ENCODE data around the gene CHST11. TPM values are rescaled to one million over a fixed set of nuclear protein-coding genes. Genes with fewer than 3 reads are reported as not detected.

The CHST11 gene
- total RNA-seq, 1 experiment from 2014 or later: 0.25 TPM

DNA sequence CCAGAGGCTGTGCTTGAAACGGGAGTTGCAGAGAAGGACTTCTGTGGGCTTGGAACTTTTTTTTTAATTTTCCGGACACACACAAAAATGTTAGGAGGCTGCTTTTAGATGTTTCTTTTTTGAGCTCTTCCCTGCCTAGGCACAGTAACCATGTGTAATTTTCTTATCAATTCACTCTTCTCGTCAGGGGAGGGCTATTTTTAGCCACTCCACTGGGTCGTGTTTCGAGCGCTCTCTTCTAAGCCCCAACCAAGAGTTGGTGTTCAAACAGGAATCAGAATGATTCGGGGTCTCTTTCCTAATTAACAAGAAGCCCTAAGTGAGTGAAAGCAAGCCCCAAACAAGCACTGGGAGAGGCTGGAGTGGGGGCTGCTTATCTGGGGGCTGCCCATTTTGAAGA lies 162.6 kb downstream of the CHST11 start:
- no peaks in the 10 kb centered on the region for H3K9me3 ChIP-seq
- no peaks in the 10 kb centered on the region for H3K4me1 Mint-ChIP-seq (ENCODE audit: low read depth, unreplicated experiment)
- H3K4me3 Mint-ChIP-seq (ENCODE audit: unreplicated experiment): no peak overlapping the region
- no peaks in the 10 kb centered on the region for H3K27me3 ChIP-seq (replicated peaks; ENCODE audit: control insufficient read depth, insufficient read depth, low read length)
- BruUV-seq (replicated peaks): no TSS peak
- no peaks in the 10 kb centered on the region for H3K9me3 Mint-ChIP-seq (ENCODE audit: unreplicated experiment)
- ChIA-PET CTCF (no interaction called here), POLR2A (no interaction called here)
- TF ChIP-seq, protein P1, sequence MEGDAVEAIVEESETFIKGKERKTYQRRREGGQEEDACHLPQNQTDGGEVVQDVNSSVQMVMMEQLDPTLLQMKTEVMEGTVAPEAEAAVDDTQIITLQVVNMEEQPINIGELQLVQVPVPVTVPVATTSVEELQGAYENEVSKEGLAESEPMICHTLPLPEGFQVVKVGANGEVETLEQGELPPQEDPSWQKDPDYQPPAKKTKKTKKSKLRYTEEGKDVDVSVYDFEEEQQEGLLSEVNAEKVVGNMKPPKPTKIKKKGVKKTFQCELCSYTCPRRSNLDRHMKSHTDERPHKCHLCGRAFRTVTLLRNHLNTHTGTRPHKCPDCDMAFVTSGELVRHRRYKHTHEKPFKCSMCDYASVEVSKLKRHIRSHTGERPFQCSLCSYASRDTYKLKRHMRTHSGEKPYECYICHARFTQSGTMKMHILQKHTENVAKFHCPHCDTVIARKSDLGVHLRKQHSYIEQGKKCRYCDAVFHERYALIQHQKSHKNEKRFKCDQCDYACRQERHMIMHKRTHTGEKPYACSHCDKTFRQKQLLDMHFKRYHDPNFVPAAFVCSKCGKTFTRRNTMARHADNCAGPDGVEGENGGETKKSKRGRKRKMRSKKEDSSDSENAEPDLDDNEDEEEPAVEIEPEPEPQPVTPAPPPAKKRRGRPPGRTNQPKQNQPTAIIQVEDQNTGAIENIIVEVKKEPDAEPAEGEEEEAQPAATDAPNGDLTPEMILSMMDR (IDR thresholded peaks at IDR 0.05; ENCODE audit: insufficient read depth in 1 of 2, low read depth in 1 of 2, low read length in 1 of 2, severe bottlenecking in 1 of 2, unreplicated experiment in 1 of 2): no peak
- H3K27me3 Mint-ChIP-seq (ENCODE audit: insufficient read depth, unreplicated experiment): peaks cover 5% of the 10 kb centered on the region
- H3K36me3 ChIP-seq (ENCODE audit: control insufficient read depth, insufficient read depth, low read length): no peaks in the 10 kb centered on the region
- intact Hi-C loops (cut with micrococcal nuclease; ENCODE audit: unreplicated experiment): no loop called here
- no peak for DNase-seq
- no peaks in the 10 kb centered on the region for H3K36me3 Mint-ChIP-seq (ENCODE audit: insufficient read depth, unreplicated experiment)
- H3K4me3 ChIP-seq (ENCODE audit: low read depth, low read length): no peak overlapping the region
- H3K27ac Mint-ChIP-seq (ENCODE audit: unreplicated experiment): no peak overlapping the region
- no peaks in the 10 kb centered on the region for H3K4me1 ChIP-seq

DNA sequence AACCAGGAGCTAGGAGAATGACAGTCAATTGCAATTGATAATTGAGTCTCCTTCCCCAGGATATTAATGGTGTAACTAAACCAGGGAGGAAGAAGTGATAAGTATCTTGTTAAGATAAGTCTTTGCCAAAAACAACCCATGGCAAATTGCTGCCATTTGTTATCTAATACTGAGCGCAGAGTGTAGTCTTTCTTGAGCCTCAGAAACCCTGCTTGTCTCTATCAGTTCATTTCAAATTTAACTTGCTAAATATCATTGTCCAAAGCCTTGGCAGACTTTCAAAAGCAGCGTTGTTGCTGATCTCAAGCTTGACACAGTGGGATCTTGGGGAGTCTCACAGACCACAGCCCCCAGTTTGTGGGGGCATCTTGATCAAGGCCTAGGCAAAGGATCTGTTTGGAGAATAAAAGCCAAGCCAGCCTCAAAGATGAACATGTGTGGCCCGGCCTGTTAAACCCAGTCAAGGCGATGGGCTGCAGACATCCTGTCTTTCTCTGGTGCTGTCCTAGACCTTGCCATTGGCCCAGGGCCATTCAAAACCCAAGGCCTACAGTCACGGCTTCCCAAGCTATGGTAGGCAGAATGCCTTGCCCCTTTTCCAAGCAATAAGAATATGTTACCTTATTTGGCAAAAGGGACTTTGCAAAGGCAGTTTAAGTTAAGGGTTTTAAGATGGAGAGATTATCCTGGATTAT lies 164.2 kb downstream of the CHST11 start:
- no peak overlapping the region for H3K4me3 ChIP-seq (ENCODE audit: low read depth, low read length)
- H3K4me1 Mint-ChIP-seq (ENCODE audit: low read depth, unreplicated experiment): no peaks in the 10 kb centered on the region
- H3K27ac Mint-ChIP-seq (ENCODE audit: unreplicated experiment): no peak overlapping the region
- H3K4me3 Mint-ChIP-seq (ENCODE audit: unreplicated experiment): no peak overlapping the region
- intact Hi-C loops (cut with micrococcal nuclease; ENCODE audit: unreplicated experiment): no loop called here
- H3K9me3 ChIP-seq: no peaks in the 10 kb centered on the region
- no peak for DNase-seq
- ChIA-PET POLR2A (no interaction called here), CTCF (no interaction called here)
- no peaks in the 10 kb centered on the region for H3K36me3 Mint-ChIP-seq (ENCODE audit: insufficient read depth, unreplicated experiment)
- no TSS peak for BruUV-seq (replicated peaks)
- no peaks in the 10 kb centered on the region for H3K27me3 ChIP-seq (replicated peaks; ENCODE audit: control insufficient read depth, insufficient read depth, low read length)
- no peaks in the 10 kb centered on the region for H3K9me3 Mint-ChIP-seq (ENCODE audit: unreplicated experiment)
- no peaks in the 10 kb centered on the region for H3K4me1 ChIP-seq
- H3K27me3 Mint-ChIP-seq (ENCODE audit: insufficient read depth, unreplicated experiment): peaks cover 5% of the 10 kb centered on the region
- TF ChIP-seq, protein P1 (IDR thresholded peaks at IDR 0.05; ENCODE audit: insufficient read depth in 1 of 2, low read depth in 1 of 2, low read length in 1 of 2, severe bottlenecking in 1 of 2, unreplicated experiment in 1 of 2): no peak
- no peaks in the 10 kb centered on the region for H3K36me3 ChIP-seq (ENCODE audit: control insufficient read depth, insufficient read depth, low read length)

DNA sequence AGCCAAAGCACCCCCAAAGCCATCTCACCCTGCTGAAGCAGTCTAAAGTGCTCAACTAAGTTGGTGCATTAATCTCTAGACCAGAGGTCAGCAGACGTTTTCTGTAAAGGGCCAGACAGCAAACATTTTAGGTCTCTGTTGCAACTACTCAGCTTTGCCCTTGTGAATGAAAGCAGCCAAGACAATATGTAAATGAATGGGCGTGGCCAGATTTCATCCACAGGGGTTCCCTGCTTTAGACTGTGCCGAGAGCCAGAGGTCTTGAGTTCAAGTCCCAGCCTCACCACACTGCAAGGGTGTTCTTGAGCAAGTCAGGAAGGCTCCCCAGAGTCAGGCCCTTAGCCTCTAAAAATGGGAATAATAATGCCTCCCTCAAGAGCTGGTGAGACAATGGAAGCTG lies 166.2 kb downstream of the CHST11 start:
- no peaks in the 10 kb centered on the region for H3K4me1 ChIP-seq
- H3K36me3 ChIP-seq (ENCODE audit: control insufficient read depth, insufficient read depth, low read length): no peaks in the 10 kb centered on the region
- Mint-ChIP-seq H3K36me3 (ENCODE audit: insufficient read depth, unreplicated experiment) (no peaks in the 10 kb centered on the region), H3K4me1 (ENCODE audit: low read depth, unreplicated experiment) (no peaks in the 10 kb centered on the region), H3K27ac (ENCODE audit: unreplicated experiment) (no peak overlapping the region), H3K9me3 (ENCODE audit: unreplicated experiment) (no peaks in the 10 kb centered on the region), H3K4me3 (ENCODE audit: unreplicated experiment) (no peak overlapping the region), H3K27me3 (ENCODE audit: insufficient read depth, unreplicated experiment) (peaks cover 5% of the 10 kb centered on the region)
- CTCF ChIA-PET: no interaction called here
- no peaks in the 10 kb centered on the region for H3K9me3 ChIP-seq
- no TSS peak for BruUV-seq (replicated peaks)
- intact Hi-C loops (cut with micrococcal nuclease; ENCODE audit: unreplicated experiment): no loop called here
- no peaks in the 10 kb centered on the region for H3K27me3 ChIP-seq (replicated peaks; ENCODE audit: control insufficient read depth, insufficient read depth, low read length)
- DNase-seq: no peak
- TF ChIP-seq, protein P1 (IDR thresholded peaks at IDR 0.05; ENCODE audit: insufficient read depth in 1 of 2, low read depth in 1 of 2, low read length in 1 of 2, severe bottlenecking in 1 of 2, unreplicated experiment in 1 of 2): no peak
- no peak overlapping the region for H3K4me3 ChIP-seq (ENCODE audit: low read depth, low read length)
- POLR2A ChIA-PET: no interaction called here

All from Caco-2 (cell line).